ENCODE results near the gene ABCC10. TPM values are rescaled to one million over a fixed set of nuclear protein-coding genes. Genes with fewer than 3 reads are reported as not detected.

ABCC10 gene
- polyA plus RNA-seq, 2 of the 4 experiments (the other 2 are of a cell fraction) = 6.8 to 9.3 TPM

GRCh38 chr6:43393602-43394001, 33.7 kb upstream of the ABCC10 start:
- no peak for TF ChIP-seq POLR2AphosphoS2 (conservative IDR thresholded peaks at IDR 0.05; ENCODE audit: low read length)
- no peak for TF ChIP-seq CEBPB (IDR thresholded peaks at IDR 0.05)
- TF ChIP-seq RNF2 (IDR thresholded peaks at IDR 0.05; ENCODE audit: borderline replicate concordance, low read depth) = no peak
- TF ChIP-seq E2F6 (IDR thresholded peaks at IDR 0.05; ENCODE audit: borderline replicate concordance, low read depth) = no peak
- no peak for TF ChIP-seq MAX (IDR thresholded peaks at IDR 0.05)
- no peak for TF ChIP-seq CHD4 (IDR thresholded peaks at IDR 0.05; ENCODE audit: borderline replicate concordance)
- TF ChIP-seq EHMT2 (IDR thresholded peaks at IDR 0.05; ENCODE audit: low read depth) = no peak
- TF ChIP-seq NFE2L2 (conservative IDR thresholded peaks at IDR 0.05; ENCODE audit: low read length) = no peak
- no peak for TF ChIP-seq PBX3 (IDR thresholded peaks at IDR 0.05)
- no peak for TF ChIP-seq SMC3 (IDR thresholded peaks at IDR 0.05)
- TF ChIP-seq HOXB5 (CRISPR knock-in tag; IDR thresholded peaks at IDR 0.05) = no peak
- Histone ChIP-seq H3K9me3 (no peaks in the 10 kb centered on the region), H3K4me1 (no peaks in the 10 kb centered on the region), H3K4me3 (no peak overlapping the region), H3K27ac (no peak overlapping the region), H3K4me2 (no peak overlapping the region)
- FAIRE-seq = no peak
- 68% methylated on average over 5 of the region's 5 CpGs for WGBS (ENCODE audit: missing lambda C conversion rate)
- ATAC-seq = no peak
- ChIA-PET CTCF (interaction anchor here (1.5 kb wide), 2 partner anchors 94 to 103 kb away, joined by 3 read pairs; no protein-coding TSS in a partner anchor), POLR2A (interaction anchor here (0.7 kb wide), 1 partner anchor 1055 kb away, joined by 3 read pairs; no protein-coding TSS in a partner anchor)
- no peak for DNase-seq (ENCODE audit: low read depth in 1 of 2, low spot score in 1 of 2)

- WGBS (ENCODE audit: missing lambda C conversion rate) = 85% methylated on average over 4 of the region's 4 CpGs
- no peak for FAIRE-seq
- CTCF ChIA-PET = interaction anchor here (0.6 to 1.5 kb wide), 5 partner anchors 13 to 166 kb away, joined by 3 to 4 read pairs (median 3); partner anchors contain the start of gene DNPH1
- TF ChIP-seq ELK1 (IDR thresholded peaks at IDR 0.05; ENCODE audit: low read depth, low read length) (no peak), NPAS2 (CRISPR knock-in tag; IDR thresholded peaks at IDR 0.05; ENCODE audit: borderline replicate concordance) (no peak), HEYL (CRISPR knock-in tag; IDR thresholded peaks at IDR 0.05) (no peak), JUN (IDR thresholded peaks at IDR 0.05) (no peak), BCL3 (IDR thresholded peaks at IDR 0.05) (no peak), RFX5 (IDR thresholded peaks at IDR 0.05) (no peak), ESRRA (IDR thresholded peaks at IDR 0.05; ENCODE audit: borderline replicate concordance, low read length) (no peak), BHLHE40 (IDR thresholded peaks at IDR 0.05; ENCODE audit: low read depth, low read length) (no peak), FOSB (CRISPR knock-in tag; IDR thresholded peaks at IDR 0.05) (no peak), FOXS1 (CRISPR knock-in tag; IDR thresholded peaks at IDR 0.05) (no peak), HMGXB4 (CRISPR knock-in tag; IDR thresholded peaks at IDR 0.05; ENCODE audit: borderline replicate concordance) (no peak), CHD4 (IDR thresholded peaks at IDR 0.05; ENCODE audit: borderline replicate concordance) (no peak), RCOR1 (IDR thresholded peaks at IDR 0.05; ENCODE audit: low read depth, low read length) (no peak), CBX2 (IDR thresholded peaks at IDR 0.05; ENCODE audit: borderline replicate concordance, low read depth) (no peak), HES2 (IDR thresholded peaks at IDR 0.05) (no peak), SREBF2 (IDR thresholded peaks at IDR 0.05) (no peak)
- H3K4me1 ChIP-seq = no peaks in the 10 kb centered on the region
- no peak for ATAC-seq
- no peak overlapping the region for H3K4me2 ChIP-seq
- no peak for DNase-seq (ENCODE audit: low read depth in 1 of 2, low spot score in 1 of 2)
- H3K27ac ChIP-seq = no peak overlapping the region
- no peak overlapping the region for H3K4me3 ChIP-seq
- no peaks in the 10 kb centered on the region for H3K9me3 ChIP-seq
- POLR2A ChIA-PET = no interaction called here
Observed at GRCh38 chr6:43394982-43395381, 32.4 kb upstream of the ABCC10 start.
